IMR-90 (cell line): Measurements from ENCODE around the gene IKZF3. TPM values are rescaled to one million over a fixed set of nuclear protein-coding genes. Genes with fewer than 3 reads are reported as not detected.

Source experiments
- ATAC-seq: fragments of 200-7000 bp; cut with Tn5 transposase; 2 replicates; pipeline ENCODE4 v1.9.1; 2020; ENCODE audit warnings: low read depth, mild to moderate bottlenecking, moderate library complexity
- BruUV-seq: library from RNA; stranded (reverse); fragments of 400-500 nt; replicated peaks from 2 replicates; lab custom pipeline; 2021; lab: Mats Ljungman, UMichigan
- CTCF ChIA-PET: fragments of 300-600 bp; formaldehyde crosslinking; extraction: SDS; loops from one replicate; lab custom pipeline; 2021; ENCODE audit warnings: antibody characterized with exemption; lab: Yijun Ruan, JAX
- POLR2A ChIA-PET: fragments of 300-600 bp; sonication (Branson Sonifier 250); formaldehyde crosslinking; loops from one replicate; lab custom pipeline; 2022; ENCODE audit warnings: antibody characterized with exemption; ENCODE audit not compliant: unreplicated experiment; lab: Charles Lee
- DNase-seq: peaks from one replicate; pipeline ENCODE4 v3.0.0; 2013
- H2AFZ ChIP-seq: replicated peaks from 2 replicates; pipeline ENCODE3; 2013; ENCODE audit warnings: low read length, mild to moderate bottlenecking; ENCODE audit not compliant: poor library complexity
- H2AK5ac ChIP-seq: 2 replicates; pipeline ENCODE4 v1.6.1; 2013; ENCODE audit warnings: low read depth, low read length, inconsistent platforms
- H2AK9ac ChIP-seq: replicated peaks from 2 replicates; pipeline ENCODE3; 2013; ENCODE audit warnings: mild to moderate bottlenecking, low read depth, low read length, moderate library complexity; ENCODE audit not compliant: poor library complexity
- H2BK120ac ChIP-seq: 2 replicates; pipeline ENCODE4 v1.6.1; 2013; ENCODE audit warnings: low read depth, low read length, inconsistent platforms
- H2BK15ac ChIP-seq: 3 replicates; pipeline ENCODE4 v1.6.1; 2013; ENCODE audit warnings: low read depth, low read length, inconsistent platforms
- H2BK20ac ChIP-seq: 2 replicates; pipeline ENCODE4 v1.6.1; 2013; ENCODE audit warnings: low read depth, mild to moderate bottlenecking, inconsistent platforms, low read length, moderate library complexity
- H2BK5ac ChIP-seq: 2 replicates; pipeline ENCODE4 v1.6.1; 2013; ENCODE audit warnings: mild to moderate bottlenecking, low read depth, low read length, inconsistent platforms; ENCODE audit not compliant: poor library complexity, severe bottlenecking
- H3K14ac ChIP-seq: replicated peaks from 2 replicates; pipeline ENCODE4 v1.6.1; 2013; ENCODE audit warnings: low read depth, low read length, inconsistent platforms
- H3K18ac ChIP-seq: 2 replicates; pipeline ENCODE4 v1.6.1; 2013; ENCODE audit warnings: low read depth, low read length, control low read depth
- H3K23ac ChIP-seq: 2 replicates; pipeline ENCODE4 v1.6.1; 2013; ENCODE audit warnings: low read depth, low read length, inconsistent platforms
- H3K27ac ChIP-seq: 2 replicates; pipeline ENCODE4 v1.5.1; 2013; ENCODE audit warnings: mild to moderate bottlenecking, control low read depth, low read length; ENCODE audit not compliant: insufficient read depth
- H3K27me3 ChIP-seq: 2 replicates; pipeline ENCODE4 v1.6.1; 2013; ENCODE audit warnings: low read length; ENCODE audit not compliant: control insufficient read depth, insufficient read depth
- H3K36me3 ChIP-seq: 2 replicates; pipeline ENCODE4 v1.6.1; 2013; ENCODE audit warnings: low read length, mixed read lengths; ENCODE audit not compliant: control insufficient read depth, insufficient read depth
- H3K4ac ChIP-seq: 2 replicates; pipeline ENCODE4 v1.6.1; 2013; ENCODE audit warnings: low read depth, low read length, inconsistent platforms
- H3K4me1 ChIP-seq: 2 replicates; pipeline ENCODE4 v1.6.1; 2013; ENCODE audit warnings: low read length, mixed read lengths; ENCODE audit not compliant: control insufficient read depth, insufficient read depth
- H3K4me2 ChIP-seq: 2 replicates; pipeline ENCODE4 v1.6.1; 2013; ENCODE audit warnings: low read depth, mild to moderate bottlenecking, control low read depth, low read length, moderate library complexity
- H3K4me3 ChIP-seq: 2 replicates; pipeline ENCODE4 v1.5.1; 2013; ENCODE audit warnings: low read depth, mild to moderate bottlenecking, control low read depth, low read length, moderate library complexity; ENCODE audit not compliant: insufficient read depth
- H3K56ac ChIP-seq: 2 replicates; pipeline ENCODE4 v1.6.1; 2013; ENCODE audit warnings: low read length, inconsistent platforms; ENCODE audit not compliant: insufficient read depth; ENCODE audit errors: extremely low read depth
- H3K79me1 ChIP-seq, 2 experiments: 2 replicates each; pipeline ENCODE4 v1.6.1; 2013; ENCODE audit warnings: low read length in 2 of 2, inconsistent platforms in 1 of 2, low read depth in 1 of 2
- H3K9ac ChIP-seq: 2 replicates; pipeline ENCODE4 v1.6.1; 2013; ENCODE audit warnings: low read depth, low read length, control low read depth
- H3K9me1 ChIP-seq: 2 replicates; pipeline ENCODE4 v1.6.1; 2013; ENCODE audit warnings: low read length, inconsistent platforms; ENCODE audit not compliant: insufficient read depth
- H3K9me3 ChIP-seq: 2 replicates; pipeline ENCODE4 v1.6.1; 2013; ENCODE audit warnings: low read length; ENCODE audit not compliant: control insufficient read depth, insufficient read depth
- H4K20me1 ChIP-seq: 2 replicates; pipeline ENCODE4 v1.6.1; 2013; ENCODE audit warnings: low read length, inconsistent platforms; ENCODE audit not compliant: insufficient read depth
- H4K5ac ChIP-seq: 2 replicates; pipeline ENCODE4 v1.6.1; 2013; ENCODE audit warnings: mild to moderate bottlenecking, low read depth, low read length, control low read depth
- H4K8ac ChIP-seq, 2 experiments: 2 replicates each; pipeline ENCODE4 v1.6.1; 2013; ENCODE audit warnings: low read depth in 2 of 2, low read length in 2 of 2, control low read depth in 1 of 2, inconsistent platforms in 1 of 2
- H4K91ac ChIP-seq: 2 replicates; pipeline ENCODE4 v1.6.1; 2013; ENCODE audit warnings: low read depth, low read length, inconsistent platforms; ENCODE audit not compliant: insufficient read depth
- CEBPB ChIP-seq: IDR thresholded peaks from 2 replicates; pipeline ENCODE4 v1.6.1; 2012; ENCODE audit warnings: low read depth, low read length, improper control_type of control experiment
- CHD1 ChIP-seq: IDR thresholded peaks from 2 replicates; pipeline ENCODE4 v1.6.1; 2012; ENCODE audit warnings: low read depth, low read length, improper control_type of control experiment
- CTCF ChIP-seq: conservative IDR thresholded peaks from 2 replicates; pipeline ENCODE4 v1.5.1; 2012; ENCODE audit warnings: mild to moderate bottlenecking, low read depth, low read length, improper control_type of control experiment
- ELK1 ChIP-seq: fragments of 150-350 bp; IDR thresholded peaks from 2 replicates; pipeline ENCODE4 v1.6.1; 2016; ENCODE audit warnings: low read depth, mild to moderate bottlenecking, low read length, moderate library complexity, borderline replicate concordance
- FOS ChIP-seq: fragments of 150-350 bp; IDR thresholded peaks from 2 replicates; pipeline ENCODE4 v1.6.1; 2016; ENCODE audit warnings: low read depth, low read length
- MAFK ChIP-seq: IDR thresholded peaks from 2 replicates; pipeline ENCODE4 v1.6.1; 2012; ENCODE audit warnings: low read depth, low read length, improper control_type of control experiment
- MXI1 ChIP-seq: IDR thresholded peaks from 2 replicates; pipeline ENCODE4 v1.6.1; 2012; ENCODE audit warnings: low read depth, mild to moderate bottlenecking, low read length, moderate library complexity, borderline replicate concordance
- NFE2L2 ChIP-seq: fragments of 150-350 bp; IDR thresholded peaks from 2 replicates; pipeline ENCODE4 v1.6.1; 2016; ENCODE audit warnings: low read depth, mild to moderate bottlenecking, low read length
- POLR2A ChIP-seq: IDR thresholded peaks from 2 replicates; pipeline ENCODE4 v1.6.1; 2012; ENCODE audit warnings: mild to moderate bottlenecking, low read depth, low read length
- RAD21 ChIP-seq: IDR thresholded peaks from 2 replicates; pipeline ENCODE4 v1.6.1; 2012; ENCODE audit warnings: low read length, improper control_type of control experiment
- RCOR1 ChIP-seq: IDR thresholded peaks from 2 replicates; pipeline ENCODE4 v1.6.1; 2012; ENCODE audit warnings: mild to moderate bottlenecking, low read length, improper control_type of control experiment; ENCODE audit not compliant: insufficient replicate concordance
- SMC3 ChIP-seq: fragments of 150-350 bp; IDR thresholded peaks from 2 replicates; pipeline ENCODE4 v1.6.1; 2016; ENCODE audit warnings: low read depth, mild to moderate bottlenecking, antibody characterized with exemption, low read length, moderate library complexity
- USF2 ChIP-seq: fragments of 150-350 bp; IDR thresholded peaks from 2 replicates; pipeline ENCODE4 v1.6.1; 2017; ENCODE audit warnings: mild to moderate bottlenecking, antibody characterized with exemption, low read length, low read depth
- WGBS, 2 experiments: methylation state at CpG; one replicate each; pipeline versions ENCODE4 v1.1.5 to v1.1.7; 2013; ENCODE audit warnings: missing lambda C conversion rate in 2 of 2; ENCODE audit not compliant: insufficient read length in 1 of 2; ENCODE audit errors: extremely low coverage in 2 of 2; 5-methylcytosine and 5-hydroxymethylcytosine counted together
- dilution Hi-C: fragments of 300-500 bp; cut with HindIII; formaldehyde crosslinking; loops from one replicate; pipeline ENCODE4 v1.14.3; 2018; ENCODE audit warnings: low sequenced_read_pairs; ENCODE audit not compliant: unreplicated experiment
- in situ Hi-C: fragments of 300-500 bp; cut with MboI; formaldehyde crosslinking; loops from 3 replicates; pipeline ENCODE4 v1.14.3; 2019; ENCODE audit warnings: low sequenced_read_pairs, inconsistent platforms, mixed read lengths
- intact Hi-C: fragments of 100-400 bp; cut with micrococcal nuclease; formaldehyde crosslinking; loops from 2 replicates; pipeline ENCODE4 v1.10.0; 2022
- polyA plus RNA-seq, 3 experiments: library from polyadenylated mRNA; depleted of rRNA; stranded (reverse); fragments of >200 nt; gene quantifications; 2 replicates each; pipeline ENCODE4 v1.2.3, GENCODE V29; 2012; ENCODE audit warnings: low replicate concordance in 1 of 3
- total RNA-seq: library from RNA; depleted of rRNA; stranded (reverse); fragments of >200 nt; gene quantifications from 2 replicates; pipeline ENCODE4 v1.2.3, GENCODE V29; 2012

Gene IKZF3
- total and polyA plus RNA-seq, 2 of the 4 experiments (the other 2 are of a cell fraction) = not detected

- Histone ChIP-seq H2AFZ (no peak overlapping the region), H2BK120ac (no peak overlapping the region), H3K27me3 (peaks cover 44% of the 10 kb centered on the region), H3K23ac (no peak overlapping the region), H3K9me1 (0 out of 2 replicates have a peak, but pooled peaks cover 6% of the 10 kb centered on the region), H4K91ac (no peak overlapping the region), H3K9ac (no peak overlapping the region), H3K9me3 (no peaks in the 10 kb centered on the region), H3K4me1 (peaks cover 16% of the 10 kb centered on the region; the same call in 1 of the 2 replicates), H2AK5ac (no peak overlapping the region), H3K18ac (no peak overlapping the region), H4K8ac (no peak overlapping the region), H4K20me1 (no peaks in the 10 kb centered on the region), H3K4ac (no peak overlapping the region), H3K14ac (no peak overlapping the region), H2AK9ac (peak overlapping the region; percentile 55), H3K27ac (no peak overlapping the region), H2BK5ac (no peak overlapping the region), H4K5ac (no peak overlapping the region), H3K4me3 (no peak overlapping the region), H3K4me2 (no peak overlapping the region), H3K79me1 (no peaks in the 10 kb centered on the region), H2BK20ac (no peak overlapping the region), H3K36me3 (no peaks in the 10 kb centered on the region), H2BK15ac (no peak overlapping the region), H3K56ac (no peak overlapping the region)
- TF ChIP-seq POLR2A (no peak), CEBPB (no peak), NFE2L2 (no peak), MAFK (no peak), RCOR1 (no peak), ELK1 (no peak), RAD21 (no peak), FOS (no peak), SMC3 (no peak), CHD1 (no peak), CTCF (no peak), MXI1 (no peak), USF2 (no peak)
- dilution Hi-C loops (no loop called here), intact Hi-C loops (no loop called here), in situ Hi-C loops (no loop called here)
- DNase-seq = no peak
- ATAC-seq = no peak
- no TSS peak for BruUV-seq
- ChIA-PET POLR2A (no interaction called here), CTCF (no interaction called here)
- no CpG with 5 or more reads among the region's 18 CpGs for WGBS, 2 experiments
Observed at GRCh38 chr17:39742126-39742855, 121.8 kb downstream of the IKZF3 start.
